ENCODE data around the gene AQP12B. TPM values are rescaled to one million over a fixed set of nuclear protein-coding genes. Genes with fewer than 3 reads are reported as not detected.

AQP12B gene
- total and polyA plus RNA-seq, 9 of the 15 experiments (the other 6 are each of a cell fraction or from before 2014, with no cell fraction given) = not detected

- no peak for TF ChIP-seq ZNF407 (IDR thresholded peaks at IDR 0.05; ENCODE audit: low read depth)
- no peak for TF ChIP-seq CREM (IDR thresholded peaks at IDR 0.05; ENCODE audit: low read depth)
- no peak for TF ChIP-seq HOXB6 (CRISPR knock-in tag; IDR thresholded peaks at IDR 0.05; ENCODE audit: borderline replicate concordance)
- no peak for TF ChIP-seq POU5F1 (IDR thresholded peaks at IDR 0.05; ENCODE audit: borderline replicate concordance, low read depth, low read length, partially characterized antibody)
- TF ChIP-seq SIX5 (IDR thresholded peaks at IDR 0.05; ENCODE audit: borderline replicate concordance in 1 of 2, insufficient read depth in 1 of 2, low read depth in 1 of 2, low read length in 2 of 2) = no peak
- TF ChIP-seq STAT6 (CRISPR knock-in tag; IDR thresholded peaks at IDR 0.05) = no peak
Observed at GRCh38 chr2:240723851-240724250, 41.2 kb upstream of the AQP12B start (continued).
